ENCODE results near the gene SLC1A2.

GRCh38 chr11:35464308-35464707, 45.0 kb upstream of the SLC1A2 start:
- TF ChIP-seq, protein P1, sequence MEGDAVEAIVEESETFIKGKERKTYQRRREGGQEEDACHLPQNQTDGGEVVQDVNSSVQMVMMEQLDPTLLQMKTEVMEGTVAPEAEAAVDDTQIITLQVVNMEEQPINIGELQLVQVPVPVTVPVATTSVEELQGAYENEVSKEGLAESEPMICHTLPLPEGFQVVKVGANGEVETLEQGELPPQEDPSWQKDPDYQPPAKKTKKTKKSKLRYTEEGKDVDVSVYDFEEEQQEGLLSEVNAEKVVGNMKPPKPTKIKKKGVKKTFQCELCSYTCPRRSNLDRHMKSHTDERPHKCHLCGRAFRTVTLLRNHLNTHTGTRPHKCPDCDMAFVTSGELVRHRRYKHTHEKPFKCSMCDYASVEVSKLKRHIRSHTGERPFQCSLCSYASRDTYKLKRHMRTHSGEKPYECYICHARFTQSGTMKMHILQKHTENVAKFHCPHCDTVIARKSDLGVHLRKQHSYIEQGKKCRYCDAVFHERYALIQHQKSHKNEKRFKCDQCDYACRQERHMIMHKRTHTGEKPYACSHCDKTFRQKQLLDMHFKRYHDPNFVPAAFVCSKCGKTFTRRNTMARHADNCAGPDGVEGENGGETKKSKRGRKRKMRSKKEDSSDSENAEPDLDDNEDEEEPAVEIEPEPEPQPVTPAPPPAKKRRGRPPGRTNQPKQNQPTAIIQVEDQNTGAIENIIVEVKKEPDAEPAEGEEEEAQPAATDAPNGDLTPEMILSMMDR (conservative IDR thresholded peaks at IDR 0.05; ENCODE audit: low read length), result no peak
- no peak for TF ChIP-seq EZH2phosphoT487 (IDR thresholded peaks at IDR 0.05; ENCODE audit: borderline replicate concordance, low read depth, low read length)
